BJ (cell line): ENCODE measurements around the gene GAREM2. TPM values are rescaled to one million over a fixed set of nuclear protein-coding genes. Genes with fewer than 3 reads are reported as not detected.

Source experiments
- CTCF ChIA-PET: fragments of 350-600 bp; formaldehyde crosslinking; extraction: SDS; loops from one replicate; lab custom pipeline; 2021; ENCODE audit warnings: antibody characterized with exemption, inconsistent platforms; lab: Yijun Ruan, JAX
- POLR2A ChIA-PET: fragments of 300-600 bp; sonication (Branson Sonifier 250); formaldehyde crosslinking; extraction: SDS; loops from one replicate; lab custom pipeline; 2021; ENCODE audit warnings: antibody characterized with exemption; lab: Charles Lee
- DNase-seq: peaks from one replicate; pipeline ENCODE4 v3.0.0-alpha.2; 2011; ENCODE audit warnings: low read depth
- H3K27me3 ChIP-seq: 2 replicates; pipeline ENCODE4 v1.6.0; 2011; ENCODE audit warnings: low read length; ENCODE audit not compliant: control insufficient read depth, insufficient read depth
- H3K36me3 ChIP-seq: 2 replicates; pipeline ENCODE4 v1.5.1; 2011; ENCODE audit warnings: low read length; ENCODE audit not compliant: control insufficient read depth, insufficient read depth
- H3K4me3 ChIP-seq: 2 replicates; pipeline ENCODE4 v1.5.1; 2011; ENCODE audit warnings: low read depth, mild to moderate bottlenecking, control low read depth, low read length
- CTCF ChIP-seq: IDR thresholded peaks from 2 replicates; pipeline ENCODE4 v1.5.1; 2011; ENCODE audit warnings: low read depth, mild to moderate bottlenecking, control low read depth, inconsistent platforms, low read length, moderate library complexity; ENCODE audit not compliant: insufficient read depth
- polyA plus RNA-seq: library from polyadenylated mRNA; depleted of rRNA; stranded (reverse); fragments of >200 nt; gene quantifications from 2 replicates; pipeline ENCODE4 v1.2.3, GENCODE V29; 2011

Gene GAREM2
- polyA plus RNA-seq, 1 experiment = 2.3 TPM

GRCh38 chr2:26190369-26190768 lies 17.5 kb downstream of the GAREM2 start:
- ChIA-PET POLR2A (no interaction called here), CTCF (no interaction called here)

GRCh38 chr2:26191316-26192159 lies 18.6 kb downstream of the GAREM2 start:
- H3K36me3 ChIP-seq = peaks cover 22% of the 10 kb centered on the region
- ChIA-PET POLR2A (no interaction called here), CTCF (no interaction called here)

More at GRCh38 chr2:26190369-26190768, 17.5 kb downstream of the GAREM2 start:
- DNase-seq = no peak
- no peak for TF ChIP-seq CTCF
- Histone ChIP-seq H3K36me3 (peaks cover 20% of the 10 kb centered on the region), H3K27me3 (no peaks in the 10 kb centered on the region), H3K4me3 (no peak overlapping the region)

GRCh38 chr2:26193578-26194231 lies 20.8 kb downstream of the GAREM2 start:
- ChIA-PET CTCF (interaction anchor here (1.5 kb wide), 1 partner anchor 9 kb away, joined by 4 read pairs; no protein-coding TSS in a partner anchor), POLR2A (no interaction called here)
- peaks cover 27% of the 10 kb centered on the region for H3K36me3 ChIP-seq
- no peak overlapping the region for H3K4me3 ChIP-seq
- no peak for TF ChIP-seq CTCF
- DNase-seq = no peak
- H3K27me3 ChIP-seq = no peaks in the 10 kb centered on the region

More at GRCh38 chr2:26191316-26192159, 18.6 kb downstream of the GAREM2 start:
- no peak for TF ChIP-seq CTCF
- no peaks in the 10 kb centered on the region for H3K27me3 ChIP-seq
- DNase-seq = no peak
- H3K4me3 ChIP-seq = no peak overlapping the region

GRCh38 chr2:26195040-26195984 lies 22.4 kb downstream of the GAREM2 start:
- Histone ChIP-seq H3K27me3 (no peaks in the 10 kb centered on the region), H3K36me3 (peaks cover 34% of the 10 kb centered on the region), H3K4me3 (no peak overlapping the region)
- TF ChIP-seq CTCF = no peak
- no peak for DNase-seq
- POLR2A ChIA-PET = no interaction called here
- CTCF ChIA-PET = interaction anchor here (0.7 to 1.5 kb wide), 3 partner anchors 11 to 135 kb away, joined by 3 to 4 read pairs (median 4); no protein-coding TSS in a partner anchor
